GM12891 (cell line): ENCODE data around the gene MPP3.

ENCODE experiments used
- POLR2A ChIP-seq: IDR thresholded peaks from 2 replicates; pipeline ENCODE4 v1.6.1; 2011; ENCODE audit warnings: low read depth, low read length, control low read depth
- TAF1 ChIP-seq: IDR thresholded peaks from 2 replicates; pipeline ENCODE4 v1.6.1; 2011; ENCODE audit warnings: low read depth, low read length, control low read depth

GRCh38 chr17:43825567-43825966 lies 7.4 kb downstream of the MPP3 start:
- no peak for TF ChIP-seq TAF1
- no peak for TF ChIP-seq POLR2A
